KMS-11 (cell line): ENCODE data around the gene COA3.

Experiments
- H2AFZ ChIP-seq: fragments of 200-600 bp; sonication (generic); 2 replicates; pipeline ENCODE4 v1.6.1; 2016; ENCODE audit warnings: antibody characterized with exemption, mixed run types, low read depth
- H3K27ac ChIP-seq: fragments of 200-600 bp; sonication (generic); 2 replicates; pipeline ENCODE4 v1.6.1; 2016; ENCODE audit warnings: mild to moderate bottlenecking, mixed run types
- H3K27me3 ChIP-seq: fragments of 200-600 bp; sonication (generic); 2 replicates; pipeline ENCODE4 v1.6.1; 2017; ENCODE audit warnings: mild to moderate bottlenecking, low read depth, mixed run types, moderate library complexity; ENCODE audit not compliant: insufficient read depth
- H3K36me3 ChIP-seq: fragments of 200-600 bp; sonication (generic); 2 replicates; pipeline ENCODE4 v1.6.1; 2017; ENCODE audit warnings: mild to moderate bottlenecking, mixed run types; ENCODE audit not compliant: insufficient read depth
- H3K4me1 ChIP-seq: fragments of 200-600 bp; sonication (generic); 2 replicates; pipeline ENCODE4 v1.6.1; 2016; ENCODE audit warnings: mild to moderate bottlenecking, low read depth, mixed run types; ENCODE audit not compliant: poor library complexity, severe bottlenecking
- H3K4me2 ChIP-seq: fragments of 200-600 bp; sonication (generic); 2 replicates; pipeline ENCODE4 v1.7.0; 2016; ENCODE audit warnings: mild to moderate bottlenecking, mixed run types
- H3K4me3 ChIP-seq: fragments of 200-600 bp; sonication (generic); IDR thresholded peaks from 2 replicates; pipeline ENCODE4 v1.6.1; 2017; ENCODE audit warnings: low read depth, low read length, mixed read lengths; ENCODE audit not compliant: insufficient read depth
- H3K79me2 ChIP-seq: fragments of 200-600 bp; sonication (generic); 2 replicates; pipeline ENCODE4 v1.6.1; 2016; ENCODE audit warnings: low read depth, mixed run types; ENCODE audit not compliant: insufficient read depth
- H3K9ac ChIP-seq: fragments of 200-600 bp; sonication (generic); 2 replicates; pipeline ENCODE4 v1.6.1; 2016; ENCODE audit warnings: mild to moderate bottlenecking, mixed run types
- H4K20me1 ChIP-seq: fragments of 200-600 bp; sonication (generic); 2 replicates; pipeline ENCODE4 v1.6.1; 2016; ENCODE audit warnings: mild to moderate bottlenecking, mixed run types; ENCODE audit not compliant: insufficient read depth
- TF ChIP-seq, protein P1 (sequence below): fragments of 200-600 bp; sonication (generic); conservative IDR thresholded peaks from 2 replicates; pipeline ENCODE4 v1.6.1; 2017; ENCODE audit warnings: low read depth, mild to moderate bottlenecking, antibody characterized with exemption, low read length, moderate library complexity, mixed read lengths

The COA3 gene

DNA sequence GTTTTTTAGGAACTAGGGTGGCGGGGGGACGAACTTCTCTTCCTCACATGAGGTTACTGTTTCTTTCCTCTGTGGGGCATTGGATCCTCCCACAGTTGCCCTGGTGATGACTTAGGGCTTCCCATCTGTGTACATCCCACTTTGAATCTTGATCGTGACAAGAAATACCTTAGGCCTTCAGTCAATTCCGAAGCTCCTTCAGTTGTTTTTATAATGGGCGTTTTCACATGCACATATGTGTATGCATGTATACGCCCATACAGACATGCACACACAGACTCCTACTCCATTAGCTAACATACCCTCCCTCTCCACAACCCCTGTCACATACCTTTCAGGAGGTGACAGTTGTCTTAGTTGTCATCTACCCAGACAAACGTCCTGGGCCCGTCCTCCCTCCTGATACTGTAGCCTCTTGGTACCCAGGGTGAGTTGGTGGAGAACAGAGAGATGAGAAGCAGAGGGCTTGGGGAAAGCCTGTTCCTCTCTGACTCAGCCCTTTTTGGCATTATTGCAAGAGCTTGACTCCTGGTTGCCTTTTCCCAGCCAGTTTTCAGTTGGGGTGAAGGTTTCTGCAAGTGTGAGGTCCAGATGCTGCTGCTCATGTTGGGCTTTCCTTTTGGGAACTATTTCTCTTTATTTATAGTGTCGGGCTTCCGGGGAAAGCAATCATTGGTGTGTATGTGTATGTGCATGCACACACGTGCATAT is 43.6 kb upstream of the COA3 start:
- no peak overlapping the region for H3K27ac ChIP-seq
- H3K4me2 ChIP-seq, result no peak overlapping the region
- no peak overlapping the region for H2AFZ ChIP-seq
- H3K9ac ChIP-seq, result no peak overlapping the region
- peaks cover 10% of the 10 kb centered on the region; the same call in 1 of the 2 replicates for H3K79me2 ChIP-seq
- H3K27me3 ChIP-seq, result no peaks in the 10 kb centered on the region
- no peaks in the 10 kb centered on the region for H4K20me1 ChIP-seq
- peaks cover 34% of the 10 kb centered on the region for H3K36me3 ChIP-seq
- peaks cover 32% of the 10 kb centered on the region for H3K4me1 ChIP-seq
- H3K4me3 ChIP-seq, result no peak overlapping the region
- TF ChIP-seq, protein P1, sequence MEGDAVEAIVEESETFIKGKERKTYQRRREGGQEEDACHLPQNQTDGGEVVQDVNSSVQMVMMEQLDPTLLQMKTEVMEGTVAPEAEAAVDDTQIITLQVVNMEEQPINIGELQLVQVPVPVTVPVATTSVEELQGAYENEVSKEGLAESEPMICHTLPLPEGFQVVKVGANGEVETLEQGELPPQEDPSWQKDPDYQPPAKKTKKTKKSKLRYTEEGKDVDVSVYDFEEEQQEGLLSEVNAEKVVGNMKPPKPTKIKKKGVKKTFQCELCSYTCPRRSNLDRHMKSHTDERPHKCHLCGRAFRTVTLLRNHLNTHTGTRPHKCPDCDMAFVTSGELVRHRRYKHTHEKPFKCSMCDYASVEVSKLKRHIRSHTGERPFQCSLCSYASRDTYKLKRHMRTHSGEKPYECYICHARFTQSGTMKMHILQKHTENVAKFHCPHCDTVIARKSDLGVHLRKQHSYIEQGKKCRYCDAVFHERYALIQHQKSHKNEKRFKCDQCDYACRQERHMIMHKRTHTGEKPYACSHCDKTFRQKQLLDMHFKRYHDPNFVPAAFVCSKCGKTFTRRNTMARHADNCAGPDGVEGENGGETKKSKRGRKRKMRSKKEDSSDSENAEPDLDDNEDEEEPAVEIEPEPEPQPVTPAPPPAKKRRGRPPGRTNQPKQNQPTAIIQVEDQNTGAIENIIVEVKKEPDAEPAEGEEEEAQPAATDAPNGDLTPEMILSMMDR, result no peak

DNA sequence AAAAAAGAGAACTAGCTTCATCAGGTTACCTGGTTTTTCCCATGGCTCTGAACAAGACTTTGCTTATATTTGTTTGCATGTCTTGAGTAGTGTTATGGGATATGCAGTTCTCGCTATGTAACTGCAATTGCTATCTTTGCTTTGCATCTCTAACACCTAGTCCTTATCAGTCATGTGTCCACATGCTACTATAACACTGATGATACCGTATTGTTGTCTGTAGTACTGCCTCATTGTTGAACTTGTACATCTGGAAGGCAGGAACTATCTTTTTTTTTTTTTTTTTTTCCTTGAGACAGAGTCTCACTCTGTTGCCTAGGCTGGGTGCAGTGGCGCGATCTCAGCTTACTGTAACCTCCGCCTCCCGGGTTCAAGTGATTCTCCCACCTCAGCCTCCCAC is 37.2 kb upstream of the COA3 start:
- Histone ChIP-seq H3K27ac (no peak overlapping the region), H3K4me1 (peaks cover 19% of the 10 kb centered on the region), H4K20me1 (no peaks in the 10 kb centered on the region), H3K9ac (no peak overlapping the region), H3K79me2 (peaks cover 55% of the 10 kb centered on the region), H3K4me2 (no peak overlapping the region), H3K27me3 (no peaks in the 10 kb centered on the region), H2AFZ (no peak overlapping the region), H3K4me3 (no peak overlapping the region), H3K36me3 (peaks cover 33% of the 10 kb centered on the region)
- TF ChIP-seq, protein P1, result no peak

DNA sequence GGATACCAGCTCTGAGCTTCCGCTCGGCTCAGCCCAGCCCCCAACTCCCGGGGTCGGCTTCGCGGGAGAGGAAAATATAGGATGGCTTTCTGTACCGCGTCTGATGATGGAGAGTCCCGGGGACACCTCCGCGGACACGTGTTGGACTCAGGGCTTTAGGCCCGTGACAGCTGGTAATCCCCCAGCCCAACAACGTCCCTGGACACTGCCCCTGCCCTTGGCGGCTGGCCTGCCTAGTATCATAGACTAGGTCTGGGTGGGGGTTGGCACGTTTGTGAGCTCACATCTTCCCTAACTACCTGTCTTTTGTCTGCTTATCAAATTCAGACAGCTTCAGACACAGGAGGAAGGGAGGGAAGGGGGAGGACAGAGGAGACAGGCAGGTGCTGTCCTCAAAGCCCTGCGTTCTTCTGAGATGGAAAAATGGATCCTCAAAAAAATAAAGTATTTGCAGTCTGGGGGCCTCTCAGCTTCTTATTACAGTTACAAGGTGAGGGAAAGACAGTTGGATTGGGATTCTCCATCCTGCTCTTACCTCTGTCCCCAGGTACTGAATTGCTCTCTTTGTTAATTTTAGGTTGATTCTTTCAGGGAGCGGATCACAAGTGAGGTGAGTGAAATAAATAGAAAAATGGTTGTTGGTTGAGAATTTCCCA is 35.4 kb upstream of the COA3 start:
- TF ChIP-seq, protein P1, result no peak
- Histone ChIP-seq H4K20me1 (no peaks in the 10 kb centered on the region), H3K27ac (peak overlapping the region; percentile 83), H3K27me3 (no peaks in the 10 kb centered on the region), H2AFZ (peak overlapping the region; percentile 87), H3K4me2 (peak overlapping the region; percentile 97), H3K36me3 (peaks cover 24% of the 10 kb centered on the region), H3K9ac (peak overlapping the region; percentile 91), H3K4me1 (peaks cover 19% of the 10 kb centered on the region), H3K79me2 (peaks cover 55% of the 10 kb centered on the region), H3K4me3 (no peak overlapping the region)

DNA sequence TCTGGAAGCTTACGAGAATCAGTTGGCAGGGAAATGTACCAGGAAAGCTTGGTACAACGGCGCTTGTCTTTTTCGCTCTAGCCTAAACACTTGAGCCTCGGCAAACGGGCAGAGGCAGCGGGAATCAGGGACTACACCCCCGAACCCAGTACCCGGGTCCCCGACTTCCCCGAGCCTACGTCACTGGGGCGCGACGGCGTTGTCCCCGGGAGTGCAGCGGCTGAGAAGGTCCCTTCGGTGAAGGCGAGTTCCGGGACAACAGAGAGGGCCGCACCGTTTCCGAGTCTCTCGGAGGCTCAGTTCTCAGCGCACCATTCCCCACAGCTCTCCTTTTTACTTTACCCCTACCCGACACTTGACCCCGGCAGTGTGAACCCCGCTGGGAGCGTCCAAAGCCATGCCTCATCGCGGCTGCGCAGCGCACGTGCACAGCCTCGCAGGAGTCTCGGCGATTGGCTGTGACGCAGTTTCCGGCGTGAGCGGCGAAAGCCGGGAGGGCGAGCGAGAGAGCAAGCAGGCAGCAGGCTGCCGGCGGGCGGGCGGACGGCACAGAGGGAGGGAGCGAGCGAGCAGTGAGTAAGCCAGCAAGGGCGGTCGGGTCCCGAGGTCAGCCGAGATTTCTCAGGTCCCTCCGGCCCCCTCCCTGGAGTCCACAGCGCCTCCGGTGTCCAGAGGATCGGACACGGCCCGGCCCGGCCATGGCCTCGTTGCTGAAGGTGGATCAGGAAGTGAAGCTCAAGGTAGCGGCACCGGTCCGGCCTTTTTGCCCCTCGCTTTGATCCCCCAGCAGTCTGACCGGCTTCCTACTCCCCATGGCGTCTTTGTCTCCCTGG is 34.6 kb upstream of the COA3 start, which contains the start of gene PSME3:
TSS of gene PSME3 (plus strand) at position 464 of the 833 bp plus-strand sequence. CDS start at position 699, 235 bp downstream.
- peaks cover 55% of the 10 kb centered on the region for H3K79me2 ChIP-seq
- TF ChIP-seq, protein P1, result no peak
- H4K20me1 ChIP-seq, result no peaks in the 10 kb centered on the region
- H3K27me3 ChIP-seq, result no peaks in the 10 kb centered on the region
- peaks cover 19% of the 10 kb centered on the region for H3K4me1 ChIP-seq
- peaks cover 18% of the 10 kb centered on the region; the same call in 1 of the 2 replicates for H3K36me3 ChIP-seq
- peak within 1 kb of the TSS; percentile 97 for H3K4me2 ChIP-seq
- H3K4me3 ChIP-seq, result no peak within 1 kb of the TSS
- H3K9ac ChIP-seq, result peak within 1 kb of the TSS; percentile 91
- H3K27ac ChIP-seq, result peak within 1 kb of the TSS; percentile 83
- peak within 1 kb of the TSS; percentile 87 for H2AFZ ChIP-seq
